Activated CD8-positive, alpha-beta memory T cell treated with anti-CD3 and anti-CD28 coated beads, Interleukin-2, amount 10 ng/mL, durations not matched to agents 7 days and 5 days (primary cell): ENCODE measurements around the gene ARHGAP29. TPM values are rescaled to one million over a fixed set of nuclear protein-coding genes. Genes with fewer than 3 reads are reported as not detected.

ENCODE experiments used
- ATAC-seq: fragments of 150-1000 bp; cut with Tn5 transposase; one replicate; pipeline ENCODE4 v1.10.0; 2021; ENCODE audit warnings: moderate library complexity
- CTCF ChIA-PET: fragments of 350-600 bp; sonication (Branson Sonifier 250); formaldehyde crosslinking; loops from one replicate; lab custom pipeline; 2021; ENCODE audit warnings: antibody characterized with exemption; lab: Charles Lee
- DNase-seq: peaks from one replicate; pipeline ENCODE4 v3.0.0-alpha.2; 2020
- H3K27ac Mint-ChIP-seq: one replicate; pipeline ENCODE4 v1.8.0; 2021; ENCODE audit warnings: mild to moderate bottlenecking, mixed read lengths
- H3K27me3 Mint-ChIP-seq: one replicate; pipeline ENCODE4 v1.8.0; 2021; ENCODE audit warnings: mixed read lengths
- H3K36me3 Mint-ChIP-seq: one replicate; pipeline ENCODE4 v1.8.0; 2021; ENCODE audit warnings: mild to moderate bottlenecking, mixed read lengths
- H3K4me1 Mint-ChIP-seq: one replicate; pipeline ENCODE4 v1.8.0; 2021; ENCODE audit warnings: mixed read lengths
- H3K4me3 Mint-ChIP-seq: one replicate; pipeline ENCODE4 v1.8.0; 2021; ENCODE audit warnings: mild to moderate bottlenecking, moderate library complexity, mixed read lengths
- H3K9me3 Mint-ChIP-seq: one replicate; pipeline ENCODE4 v1.8.0; 2022; ENCODE audit warnings: low read depth, mixed read lengths
- total RNA-seq, 2 experiments: library from RNA; stranded (reverse); gene quantifications; one replicate each; pipeline ENCODE4 v1.2.3, GENCODE V29; 2021

The ARHGAP29 gene
- total RNA-seq, 2 experiments from 2014 or later: not detected

DNA sequence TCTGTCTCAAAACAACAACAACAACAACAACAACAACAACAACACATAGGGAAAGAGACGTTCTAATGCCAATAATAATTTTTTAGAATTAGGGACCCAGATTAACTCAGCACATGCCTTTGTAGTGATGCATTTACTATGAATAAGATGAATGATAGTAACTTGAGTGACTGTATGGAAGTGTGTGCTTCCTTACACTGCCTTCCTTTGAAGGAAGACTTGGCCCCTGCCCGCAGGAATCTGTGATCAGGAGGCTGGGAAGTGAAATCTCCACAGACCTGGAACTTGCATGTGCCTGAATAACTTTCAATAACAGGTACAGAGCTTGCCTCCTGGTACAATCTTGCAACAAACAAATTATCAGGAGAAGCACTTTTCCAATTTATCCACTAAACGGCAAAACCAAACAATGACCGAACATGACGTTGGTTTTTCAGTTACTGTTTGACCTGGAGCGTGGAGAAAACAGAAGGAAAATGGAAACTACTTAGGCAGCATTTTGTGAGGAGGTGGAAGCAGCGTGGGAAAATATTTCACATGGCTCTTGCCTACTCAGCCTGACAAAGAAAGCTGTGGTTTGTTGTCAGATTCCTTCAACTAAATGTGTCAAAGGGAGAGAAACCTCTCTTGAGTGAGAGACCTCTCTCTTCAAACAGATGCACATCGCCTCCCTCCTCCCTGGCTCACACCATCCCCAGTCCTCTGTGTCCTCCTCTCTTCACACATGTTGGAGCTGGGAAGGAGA lies 106.4 kb downstream of the ARHGAP29 start:
- CTCF ChIA-PET: no interaction called here
- Mint-ChIP-seq H3K27ac (no peak overlapping the region), H3K4me1 (no peaks in the 10 kb centered on the region), H3K4me3 (no peak overlapping the region), H3K36me3 (no peaks in the 10 kb centered on the region), H3K9me3 (peaks cover 3% of the 10 kb centered on the region), H3K27me3 (peaks cover 4% of the 10 kb centered on the region)
- DNase-seq: no peak
- ATAC-seq: no peak

DNA sequence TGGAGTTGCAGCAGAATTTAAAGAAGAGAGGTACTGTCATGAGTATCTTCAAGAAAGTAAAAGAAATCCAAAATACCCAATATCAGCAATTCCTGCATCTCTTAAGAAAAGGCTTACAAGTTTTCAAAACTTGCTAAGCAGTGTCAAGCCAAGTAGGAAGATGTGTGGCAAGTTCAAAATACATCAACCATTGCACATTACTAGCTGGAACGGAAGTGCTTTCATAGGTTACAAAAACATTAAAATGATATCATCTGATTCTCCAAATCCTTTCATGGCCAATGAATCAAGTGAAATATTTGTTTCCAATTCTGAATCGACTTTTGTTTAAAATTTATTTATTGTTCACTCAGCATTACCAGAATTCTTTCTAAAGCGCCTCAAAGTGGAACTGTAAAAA lies 110.7 kb downstream of the ARHGAP29 start:
- CTCF ChIA-PET: no interaction called here
- DNase-seq (no peak), ATAC-seq (no peak)
- peaks cover 11% of the 10 kb centered on the region for H3K27me3 Mint-ChIP-seq
- no peaks in the 10 kb centered on the region for H3K4me1 Mint-ChIP-seq
- no peak overlapping the region for H3K4me3 Mint-ChIP-seq
- H3K36me3 Mint-ChIP-seq: no peaks in the 10 kb centered on the region
- no peaks in the 10 kb centered on the region for H3K9me3 Mint-ChIP-seq
- no peak overlapping the region for H3K27ac Mint-ChIP-seq

DNA sequence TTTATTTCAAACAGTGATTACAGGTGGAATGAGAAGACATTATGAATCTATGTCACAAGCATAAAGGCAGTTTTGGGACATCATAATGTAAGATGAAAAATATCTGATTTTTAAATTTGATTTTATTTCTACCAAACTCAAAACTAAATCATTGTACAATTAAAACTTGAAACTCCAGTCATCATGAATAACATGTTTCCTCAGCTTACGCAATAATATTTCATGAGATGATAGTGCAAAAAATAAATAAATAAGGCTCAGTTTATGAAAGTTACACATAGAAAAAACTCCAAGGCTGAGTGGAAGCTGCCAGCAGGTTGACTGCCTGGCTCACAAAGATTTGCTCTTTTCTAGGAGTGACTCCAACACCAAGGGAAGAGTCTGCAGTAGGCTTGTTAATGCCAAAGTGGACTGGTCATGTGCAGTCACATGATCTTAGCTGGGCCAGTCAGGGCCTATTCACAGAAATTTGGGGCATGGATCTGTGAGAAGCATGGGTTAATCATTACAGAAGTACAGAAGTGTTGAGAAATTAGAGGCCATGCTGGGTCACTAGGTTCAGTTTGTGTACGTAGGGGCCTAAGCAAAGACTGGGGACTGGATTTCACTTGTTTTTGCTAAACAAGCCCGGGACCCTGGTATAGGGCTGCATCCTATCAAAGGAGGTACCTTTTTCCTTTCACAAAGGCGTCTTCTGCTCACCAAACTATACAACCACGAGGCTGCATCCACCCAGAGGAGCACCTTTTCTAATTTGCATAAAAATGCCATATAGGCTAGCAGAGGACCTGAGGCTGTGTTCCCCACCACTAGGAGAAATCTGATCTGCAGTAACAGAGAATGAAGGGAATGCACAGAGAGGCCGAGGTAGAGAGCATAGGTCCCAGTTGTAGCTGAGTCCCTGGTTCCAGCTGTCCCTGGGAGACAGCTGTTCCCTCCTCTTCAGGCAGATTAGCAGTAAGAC lies 111.6 kb downstream of the ARHGAP29 start:
- DNase-seq: no peak
- ATAC-seq: no peak
- Mint-ChIP-seq H3K4me3 (no peak overlapping the region), H3K36me3 (no peaks in the 10 kb centered on the region), H3K27ac (no peak overlapping the region), H3K4me1 (no peaks in the 10 kb centered on the region), H3K27me3 (peaks cover 11% of the 10 kb centered on the region), H3K9me3 (no peaks in the 10 kb centered on the region)
- CTCF ChIA-PET: no interaction called here

DNA sequence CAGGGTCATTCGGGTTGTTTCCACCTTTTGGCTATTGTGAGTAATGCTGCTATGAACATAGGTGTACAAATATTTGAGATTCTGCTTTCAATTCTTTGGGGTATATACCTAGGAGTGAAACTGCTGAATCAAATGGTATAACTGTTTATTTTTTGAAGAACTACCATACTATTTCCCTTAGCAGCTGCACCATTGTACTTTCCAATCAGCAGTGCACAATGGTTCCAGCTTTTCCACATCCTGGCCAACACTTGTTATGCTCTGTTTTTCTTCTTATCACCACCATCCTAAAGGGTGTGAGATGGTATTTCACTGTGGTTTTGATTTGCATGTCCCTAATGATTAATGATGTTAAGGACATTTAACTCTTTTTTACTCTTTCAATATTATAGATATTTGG lies 112.8 kb downstream of the ARHGAP29 start:
- no peaks in the 10 kb centered on the region for H3K4me1 Mint-ChIP-seq
- peaks cover 11% of the 10 kb centered on the region for H3K27me3 Mint-ChIP-seq
- H3K27ac Mint-ChIP-seq: no peak overlapping the region
- CTCF ChIA-PET: no interaction called here
- no peaks in the 10 kb centered on the region for H3K36me3 Mint-ChIP-seq
- H3K4me3 Mint-ChIP-seq: no peak overlapping the region
- H3K9me3 Mint-ChIP-seq: no peaks in the 10 kb centered on the region
- ATAC-seq: no peak
- no peak for DNase-seq

DNA sequence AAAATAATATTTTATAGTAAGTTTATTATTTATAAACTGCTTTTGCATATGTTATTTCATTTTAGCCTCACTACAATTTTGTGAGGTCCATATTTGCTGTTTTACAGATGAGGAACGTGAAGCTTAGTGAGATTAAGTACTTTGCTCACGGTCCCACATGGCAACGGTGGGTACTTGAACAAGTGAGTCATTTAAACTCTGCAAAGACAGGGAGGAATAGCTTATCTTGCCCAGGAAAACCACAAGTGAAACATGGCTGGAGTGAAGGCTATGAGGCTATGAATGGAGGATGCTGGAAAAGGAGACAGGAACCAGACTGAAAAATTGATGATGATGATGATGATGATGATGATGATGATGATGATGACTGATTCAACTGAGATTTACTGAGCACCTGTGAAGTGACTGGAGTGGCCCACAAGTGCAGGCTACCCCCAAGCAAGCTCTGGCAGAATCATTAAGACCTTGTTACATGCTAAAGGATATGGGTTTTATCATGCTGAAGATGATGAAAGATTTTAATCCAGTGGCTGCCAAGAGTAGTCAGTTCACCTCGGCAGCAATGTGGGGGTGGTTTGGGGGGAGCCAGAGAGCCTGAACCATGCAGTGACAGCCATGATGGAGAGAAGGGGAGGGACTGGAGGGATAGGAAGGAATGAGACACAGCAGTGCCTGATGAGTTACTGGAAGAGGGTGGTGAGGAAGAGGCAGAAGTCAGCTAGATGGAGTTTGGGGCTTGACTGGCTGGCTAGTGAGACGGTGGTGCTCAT lies 115.0 kb downstream of the ARHGAP29 start:
- Mint-ChIP-seq H3K4me1 (no peaks in the 10 kb centered on the region), H3K27me3 (peaks cover 7% of the 10 kb centered on the region), H3K9me3 (no peaks in the 10 kb centered on the region), H3K36me3 (no peaks in the 10 kb centered on the region), H3K4me3 (no peak overlapping the region), H3K27ac (no peak overlapping the region)
- ATAC-seq: no peak
- no peak for DNase-seq
- CTCF ChIA-PET: no interaction called here

Other genes with a start within 250 kb of the ARHGAP29 start
- not detected for gene ABCA4, start 116.4 kb downstream of the ARHGAP29 start, total RNA-seq
- 10 to 100 TPM; 21.2 to 22.6 TPM for gene ABCD3, start 180.8 kb upstream of the ARHGAP29 start, total RNA-seq